ENCODE measurements around the gene SLC39A10.
"Not testable (repeated sequence)": the region's sequence is repeated elsewhere in the genome, so short reads cannot be mapped to it uniquely, and the experiment has no call there.

Gene SLC39A10, protein sequence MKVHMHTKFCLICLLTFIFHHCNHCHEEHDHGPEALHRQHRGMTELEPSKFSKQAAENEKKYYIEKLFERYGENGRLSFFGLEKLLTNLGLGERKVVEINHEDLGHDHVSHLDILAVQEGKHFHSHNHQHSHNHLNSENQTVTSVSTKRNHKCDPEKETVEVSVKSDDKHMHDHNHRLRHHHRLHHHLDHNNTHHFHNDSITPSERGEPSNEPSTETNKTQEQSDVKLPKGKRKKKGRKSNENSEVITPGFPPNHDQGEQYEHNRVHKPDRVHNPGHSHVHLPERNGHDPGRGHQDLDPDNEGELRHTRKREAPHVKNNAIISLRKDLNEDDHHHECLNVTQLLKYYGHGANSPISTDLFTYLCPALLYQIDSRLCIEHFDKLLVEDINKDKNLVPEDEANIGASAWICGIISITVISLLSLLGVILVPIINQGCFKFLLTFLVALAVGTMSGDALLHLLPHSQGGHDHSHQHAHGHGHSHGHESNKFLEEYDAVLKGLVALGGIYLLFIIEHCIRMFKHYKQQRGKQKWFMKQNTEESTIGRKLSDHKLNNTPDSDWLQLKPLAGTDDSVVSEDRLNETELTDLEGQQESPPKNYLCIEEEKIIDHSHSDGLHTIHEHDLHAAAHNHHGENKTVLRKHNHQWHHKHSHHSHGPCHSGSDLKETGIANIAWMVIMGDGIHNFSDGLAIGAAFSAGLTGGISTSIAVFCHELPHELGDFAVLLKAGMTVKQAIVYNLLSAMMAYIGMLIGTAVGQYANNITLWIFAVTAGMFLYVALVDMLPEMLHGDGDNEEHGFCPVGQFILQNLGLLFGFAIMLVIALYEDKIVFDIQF
- 26.1 to 142 (median 96.2) reads per million in 3 experiments for total RNA-seq

DNA sequence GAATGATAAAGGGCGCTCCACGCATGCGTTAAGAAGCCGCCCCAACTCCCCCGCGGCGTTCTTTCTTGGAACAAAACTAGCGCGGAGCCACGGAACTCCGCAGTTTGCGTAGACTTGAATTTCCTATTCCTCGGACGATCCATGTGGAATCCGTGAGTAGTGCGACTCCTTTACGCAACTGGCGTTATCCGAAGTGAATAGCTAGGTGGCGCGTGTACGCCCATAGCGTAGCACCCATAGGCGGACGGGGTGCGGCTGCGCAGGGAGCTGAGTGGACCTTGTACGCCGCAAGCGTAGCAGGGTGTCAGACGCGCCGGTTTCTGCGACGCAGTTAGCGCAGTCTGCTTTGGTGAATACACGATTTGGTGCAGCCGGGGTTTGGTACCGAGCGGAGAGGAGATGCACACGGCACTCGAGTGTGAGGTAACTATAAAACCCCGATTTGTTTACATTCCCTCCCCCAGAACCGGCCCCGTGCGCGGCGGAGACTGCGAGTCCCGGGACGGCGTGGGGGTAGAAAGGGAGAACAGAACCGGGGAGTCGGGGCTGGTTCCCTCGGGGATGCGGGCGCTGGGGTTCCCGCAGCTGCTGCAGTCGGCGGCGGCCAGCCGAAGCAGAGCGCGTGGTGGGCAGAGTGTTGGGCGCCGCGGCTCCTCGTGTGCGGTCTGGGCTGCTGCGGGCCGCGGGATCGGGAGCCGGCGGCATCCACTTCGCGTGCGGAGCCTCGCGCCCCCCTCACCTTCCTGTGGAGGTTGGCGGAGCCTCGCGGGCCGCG, at the start of gene SLC39A10:
Gene SLC39A10, plus strand, starts transcription at position 368 of the 775 bp plus-strand sequence. CDS start 22,817 bp downstream, outside the sequence.
- DNase-seq = peak; percentile 97

- DNase-seq = no peak
These were observed 48.1 kb upstream of the SLC39A10 start for GRCh38 chr2:195608768-195609454.

DNA sequence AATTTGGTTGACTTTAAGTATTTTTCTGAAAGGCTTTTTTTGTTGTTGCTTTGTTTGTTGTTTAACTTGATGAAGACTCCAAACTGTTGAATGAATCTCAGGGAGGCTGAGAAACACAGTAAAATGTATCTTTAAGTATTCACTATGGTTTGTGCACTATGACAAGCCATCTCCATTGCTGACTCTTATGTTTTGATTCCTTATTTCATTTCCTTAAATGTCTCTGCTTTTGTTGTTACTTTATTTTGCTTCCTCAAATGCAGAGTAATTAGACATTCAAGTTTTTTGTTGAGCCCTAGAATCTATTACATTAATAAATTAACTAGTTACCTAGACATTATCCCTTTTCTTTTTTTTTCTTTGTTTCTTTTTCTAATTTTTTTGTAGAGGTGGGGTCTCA, 46.3 kb upstream of the SLC39A10 start:
- no peak for DNase-seq

DNA sequence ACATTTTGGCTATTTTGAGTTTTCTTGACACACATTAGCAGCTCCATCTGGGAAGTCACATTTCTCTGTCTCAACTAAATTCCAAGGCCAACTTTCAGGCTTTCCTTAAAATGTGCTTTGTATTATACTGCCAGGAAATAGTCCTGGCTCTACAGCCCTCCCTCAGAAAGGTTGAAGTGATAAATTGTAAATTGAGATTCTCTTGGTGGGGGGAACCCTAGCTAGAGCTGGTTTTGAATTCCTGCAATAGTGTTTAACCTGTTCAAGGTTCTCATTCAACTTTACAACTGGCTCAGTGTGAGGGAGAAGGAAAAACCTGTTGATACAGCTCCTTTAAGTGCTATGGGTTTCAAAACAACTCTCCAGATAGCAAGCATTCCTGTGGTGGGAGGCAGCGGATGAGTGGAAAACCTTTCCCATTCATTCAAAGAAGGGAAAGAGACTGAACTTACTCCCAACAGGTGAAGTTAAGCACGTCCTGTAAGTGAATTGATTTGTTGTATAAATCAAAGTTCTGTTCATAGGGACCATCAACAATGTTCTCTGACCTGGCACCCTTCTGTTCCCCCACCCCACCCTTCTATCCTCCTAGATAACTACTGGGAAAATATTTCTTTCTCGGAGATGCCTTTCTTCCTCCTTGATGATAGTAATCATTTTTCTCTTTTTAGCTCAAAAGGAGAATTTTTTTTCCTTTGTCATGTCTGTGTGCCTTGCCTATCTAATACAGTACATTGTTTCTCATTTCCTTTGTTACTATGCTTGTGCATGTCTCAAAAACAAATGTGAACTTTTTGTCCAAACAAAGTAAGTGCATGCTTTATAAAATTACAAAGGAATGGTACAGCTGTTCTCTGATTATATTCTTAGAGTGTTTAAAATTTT, 44.2 kb upstream of the SLC39A10 start:
- DNase-seq = no peak

GRCh38 chr2:195613922-195614321, 43.1 kb upstream of the SLC39A10 start:
- DNase-seq = no peak

GRCh38 chr2:195619590-195619989, 37.4 kb upstream of the SLC39A10 start:
- DNase-seq = no peak

- DNase-seq = no peak
These were observed 36.5 kb upstream of the SLC39A10 start for GRCh38 chr2:195620501-195620900.

DNA sequence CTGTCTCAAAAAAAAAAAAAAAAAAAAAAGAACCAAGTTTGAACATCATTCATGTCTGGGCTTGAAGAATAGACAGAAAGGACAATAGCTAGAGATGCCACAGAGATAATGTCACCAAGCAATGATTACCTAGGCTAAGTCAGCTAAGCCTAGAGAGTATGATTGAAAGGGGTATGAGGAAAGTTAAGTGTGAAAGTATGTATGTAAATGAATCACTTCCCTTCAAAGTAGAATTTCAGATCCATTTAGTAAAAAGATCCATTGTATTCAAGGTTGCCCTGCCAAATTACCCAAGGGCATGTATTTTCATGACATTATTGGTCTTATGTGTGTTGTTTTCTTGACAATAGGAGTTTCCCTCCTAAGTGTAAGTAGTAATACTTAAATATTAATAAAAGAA, 34.1 kb upstream of the SLC39A10 start:
- no peak for DNase-seq

DNA sequence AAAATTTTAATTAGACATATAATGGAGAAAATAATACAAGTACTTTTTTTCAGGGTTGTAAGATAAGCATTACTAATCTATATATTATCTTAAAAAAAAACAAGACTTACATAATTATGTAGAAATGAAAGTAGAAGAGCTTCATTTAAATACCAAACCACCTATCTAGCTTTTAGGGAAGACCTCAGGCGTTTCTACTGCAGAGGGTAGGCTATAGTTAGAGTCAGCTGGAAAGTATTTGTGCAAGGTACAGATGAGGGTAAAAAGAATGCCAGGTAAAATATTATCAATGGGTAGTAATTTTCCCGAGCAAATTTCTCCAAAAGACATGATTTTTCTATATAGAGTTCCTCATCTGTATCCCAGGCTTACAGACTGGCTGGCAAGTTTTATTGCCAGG, 30.5 kb upstream of the SLC39A10 start:
- DNase-seq = no peak

DNA sequence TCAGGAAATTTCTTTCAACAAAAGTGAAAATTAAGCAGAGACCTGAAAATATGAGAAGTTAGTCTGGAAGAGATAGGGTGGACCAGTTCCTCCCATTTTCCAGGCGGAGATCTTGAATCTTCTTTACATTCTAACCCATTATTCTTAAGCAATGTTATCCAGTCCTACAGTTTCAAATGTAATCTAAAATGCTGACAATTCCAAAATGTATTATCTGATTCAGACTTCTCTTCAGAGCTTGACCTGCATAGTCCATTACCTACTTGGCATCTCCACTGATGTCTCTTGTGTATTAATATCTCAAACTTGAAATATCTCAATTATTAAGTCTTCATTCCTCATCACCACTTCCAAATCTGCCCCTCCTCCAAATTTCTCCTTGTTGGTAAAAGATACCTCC, 28.4 kb upstream of the SLC39A10 start:
- no peak for DNase-seq

DNA sequence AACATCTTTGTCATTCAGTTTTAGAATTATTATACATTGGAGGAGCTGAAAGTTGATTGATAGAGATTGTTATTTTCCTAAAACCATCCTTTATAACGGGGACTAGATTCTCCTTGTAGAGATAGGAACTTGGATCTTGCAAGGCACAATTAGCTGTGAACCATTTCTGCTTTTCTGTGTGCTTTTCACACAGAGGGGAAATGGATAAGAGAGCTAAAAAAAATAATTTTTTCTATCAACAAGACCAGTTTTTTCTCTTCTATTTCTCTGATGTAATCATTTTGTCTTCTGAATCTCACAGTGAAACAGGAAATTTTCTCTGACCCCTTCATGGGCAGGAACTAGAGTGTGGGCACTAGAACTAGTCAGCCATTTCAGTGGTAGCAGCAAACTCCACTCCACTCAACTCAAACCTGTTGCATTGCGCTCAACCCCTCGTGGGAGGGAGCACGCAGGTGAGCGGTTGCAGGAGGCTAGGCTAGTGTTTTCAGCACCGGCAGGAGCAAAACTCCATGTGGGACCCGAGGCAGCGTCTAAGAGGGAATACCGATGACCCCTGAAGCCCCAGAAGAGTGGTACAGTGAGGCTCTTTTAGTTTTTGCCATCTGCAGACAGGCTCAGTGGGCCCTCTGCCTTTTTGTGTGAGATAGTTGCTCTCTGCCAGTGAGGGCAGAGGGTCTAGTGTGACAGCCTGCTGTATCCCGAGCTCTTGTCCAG, 24.0 kb upstream of the SLC39A10 start:
- DNase-seq = no peak

DNA sequence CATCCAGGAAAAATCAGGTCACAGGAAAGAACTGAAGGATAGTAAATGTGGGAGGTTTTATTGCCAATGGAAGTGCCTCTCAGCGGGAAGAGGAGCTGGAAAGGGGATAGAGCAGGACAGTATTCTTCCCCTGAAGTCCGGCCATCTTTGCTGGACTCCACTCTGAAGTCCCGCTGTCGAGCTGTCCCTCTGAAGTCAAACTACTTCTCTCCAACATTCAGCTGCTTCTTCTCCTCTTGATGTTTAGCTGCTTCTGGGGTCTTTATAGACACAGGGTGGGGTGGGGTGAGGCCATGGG, 23.5 kb upstream of the SLC39A10 start:
- no peak for DNase-seq

- no peak for DNase-seq
These were observed 23.1 kb upstream of the SLC39A10 start for GRCh38 chr2:195633974-195634373.

GRCh38 chr2:195636890-195637289, 20.1 kb upstream of the SLC39A10 start:
- no peak for DNase-seq

- no peak for DNase-seq
These were observed 18.3 kb upstream of the SLC39A10 start for GRCh38 chr2:195638750-195639149.

DNA sequence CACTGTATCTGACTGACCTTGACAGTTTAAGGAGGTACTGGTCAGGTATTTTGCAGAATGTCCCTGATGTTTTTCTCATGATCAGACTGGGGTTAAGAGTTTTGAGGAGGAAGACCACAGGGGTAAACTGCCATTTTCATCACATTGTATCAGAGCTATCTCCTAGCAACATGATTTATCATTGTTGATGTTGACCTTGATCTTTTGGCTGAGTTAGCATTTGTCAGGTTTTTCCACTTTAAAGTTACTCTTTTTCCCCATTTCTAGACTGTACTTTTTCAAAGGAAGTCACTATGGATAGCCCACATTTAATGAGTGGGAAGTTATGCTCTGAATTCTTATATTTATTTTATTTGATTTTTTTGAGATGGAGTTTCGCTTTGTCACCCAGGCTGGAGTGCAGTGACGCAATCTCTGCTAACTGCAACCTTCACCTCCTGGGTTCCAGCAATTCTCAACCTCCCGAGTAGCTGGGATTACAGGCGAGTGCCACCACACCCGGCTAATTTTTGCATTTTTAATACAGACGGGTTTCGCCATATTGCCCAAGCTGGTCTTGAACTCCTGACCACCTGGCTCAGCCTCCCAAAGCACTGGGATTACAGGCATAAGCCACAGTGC, 17.7 kb upstream of the SLC39A10 start:
- DNase-seq = no peak

- DNase-seq = no peak
These were observed 17.1 kb upstream of the SLC39A10 start for GRCh38 chr2:195639959-195640358.

DNA sequence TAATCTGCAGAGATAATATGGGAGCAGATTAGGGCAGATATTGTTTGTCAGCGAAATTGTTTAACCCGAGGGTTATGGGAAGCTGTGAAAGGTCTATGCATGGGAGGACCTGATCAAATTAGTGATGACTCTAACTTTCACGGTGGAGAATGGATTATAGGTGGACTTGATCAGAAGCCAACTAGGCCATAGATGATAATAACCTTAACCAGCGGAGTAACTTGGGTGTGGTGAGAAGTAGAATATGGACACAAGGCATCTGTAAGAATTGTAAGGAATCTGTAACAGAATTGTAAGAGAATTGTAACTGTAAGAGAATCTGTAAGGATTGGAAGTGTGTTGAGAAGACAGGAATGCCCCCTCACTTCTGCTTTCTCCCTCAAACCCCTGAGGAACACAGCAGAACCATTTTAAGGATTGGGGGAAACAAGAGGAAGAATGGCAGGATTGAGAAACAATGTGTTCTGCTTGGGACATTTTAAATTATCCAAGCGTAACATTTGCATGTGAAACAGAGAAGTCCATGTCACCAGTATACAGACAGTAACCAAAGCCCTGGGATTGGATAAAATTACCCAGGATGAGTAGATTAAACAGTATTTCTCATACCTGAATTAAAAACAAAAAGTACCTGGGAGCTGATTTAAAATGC, 14.9 kb upstream of the SLC39A10 start:
- no peak for DNase-seq

GRCh38 chr2:195642679-195643068, 14.4 kb upstream of the SLC39A10 start:
- DNase-seq = no peak

- DNase-seq = not testable (repeated sequence)
These were observed 12.3 kb upstream of the SLC39A10 start for GRCh38 chr2:195644708-195645107.
